KMS-11 (cell line): ENCODE results near the gene CDH16.

Experiments
- H2AFZ ChIP-seq: fragments of 200-600 bp; sonication (generic); 2 replicates; pipeline ENCODE4 v1.6.1; 2016; ENCODE audit warnings: antibody characterized with exemption, mixed run types, low read depth
- H3K27ac ChIP-seq: fragments of 200-600 bp; sonication (generic); 2 replicates; pipeline ENCODE4 v1.6.1; 2016; ENCODE audit warnings: mild to moderate bottlenecking, mixed run types
- H3K27me3 ChIP-seq: fragments of 200-600 bp; sonication (generic); 2 replicates; pipeline ENCODE4 v1.6.1; 2017; ENCODE audit warnings: mild to moderate bottlenecking, low read depth, mixed run types, moderate library complexity; ENCODE audit not compliant: insufficient read depth
- H3K36me3 ChIP-seq: fragments of 200-600 bp; sonication (generic); 2 replicates; pipeline ENCODE4 v1.6.1; 2017; ENCODE audit warnings: mild to moderate bottlenecking, mixed run types; ENCODE audit not compliant: insufficient read depth
- H3K4me1 ChIP-seq: fragments of 200-600 bp; sonication (generic); 2 replicates; pipeline ENCODE4 v1.6.1; 2016; ENCODE audit warnings: mild to moderate bottlenecking, low read depth, mixed run types; ENCODE audit not compliant: poor library complexity, severe bottlenecking
- H3K4me2 ChIP-seq: fragments of 200-600 bp; sonication (generic); 2 replicates; pipeline ENCODE4 v1.7.0; 2016; ENCODE audit warnings: mild to moderate bottlenecking, mixed run types
- H3K4me3 ChIP-seq: fragments of 200-600 bp; sonication (generic); IDR thresholded peaks from 2 replicates; pipeline ENCODE4 v1.6.1; 2017; ENCODE audit warnings: low read depth, low read length, mixed read lengths; ENCODE audit not compliant: insufficient read depth
- H3K79me2 ChIP-seq: fragments of 200-600 bp; sonication (generic); 2 replicates; pipeline ENCODE4 v1.6.1; 2016; ENCODE audit warnings: low read depth, mixed run types; ENCODE audit not compliant: insufficient read depth
- H3K9ac ChIP-seq: fragments of 200-600 bp; sonication (generic); 2 replicates; pipeline ENCODE4 v1.6.1; 2016; ENCODE audit warnings: mild to moderate bottlenecking, mixed run types
- H4K20me1 ChIP-seq: fragments of 200-600 bp; sonication (generic); 2 replicates; pipeline ENCODE4 v1.6.1; 2016; ENCODE audit warnings: mild to moderate bottlenecking, mixed run types; ENCODE audit not compliant: insufficient read depth
- TF ChIP-seq, protein P1 (sequence below): fragments of 200-600 bp; sonication (generic); conservative IDR thresholded peaks from 2 replicates; pipeline ENCODE4 v1.6.1; 2017; ENCODE audit warnings: low read depth, mild to moderate bottlenecking, antibody characterized with exemption, low read length, moderate library complexity, mixed read lengths

Gene CDH16

DNA sequence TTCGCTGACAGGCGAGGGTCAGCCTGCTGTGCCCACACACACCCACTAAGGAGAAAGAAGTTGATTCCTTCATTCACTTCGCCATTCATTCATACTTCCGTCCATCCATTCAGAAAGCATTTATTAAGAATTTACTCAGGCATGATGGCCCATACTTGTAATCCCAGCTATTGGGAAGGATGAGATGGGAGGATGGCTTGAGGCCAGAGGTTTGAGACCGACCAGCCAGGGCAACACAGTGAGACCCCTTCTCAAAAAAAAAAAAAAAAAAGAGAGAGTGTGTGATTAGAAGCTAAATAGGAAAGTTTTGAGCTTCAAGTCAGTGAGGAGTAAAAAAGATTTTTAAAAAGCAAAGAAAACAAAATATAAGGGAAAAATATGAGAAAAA is 25.4 kb upstream of the CDH16 start:
- no peaks in the 10 kb centered on the region for H3K36me3 ChIP-seq
- no peak overlapping the region for H3K4me3 ChIP-seq
- TF ChIP-seq, protein P1, sequence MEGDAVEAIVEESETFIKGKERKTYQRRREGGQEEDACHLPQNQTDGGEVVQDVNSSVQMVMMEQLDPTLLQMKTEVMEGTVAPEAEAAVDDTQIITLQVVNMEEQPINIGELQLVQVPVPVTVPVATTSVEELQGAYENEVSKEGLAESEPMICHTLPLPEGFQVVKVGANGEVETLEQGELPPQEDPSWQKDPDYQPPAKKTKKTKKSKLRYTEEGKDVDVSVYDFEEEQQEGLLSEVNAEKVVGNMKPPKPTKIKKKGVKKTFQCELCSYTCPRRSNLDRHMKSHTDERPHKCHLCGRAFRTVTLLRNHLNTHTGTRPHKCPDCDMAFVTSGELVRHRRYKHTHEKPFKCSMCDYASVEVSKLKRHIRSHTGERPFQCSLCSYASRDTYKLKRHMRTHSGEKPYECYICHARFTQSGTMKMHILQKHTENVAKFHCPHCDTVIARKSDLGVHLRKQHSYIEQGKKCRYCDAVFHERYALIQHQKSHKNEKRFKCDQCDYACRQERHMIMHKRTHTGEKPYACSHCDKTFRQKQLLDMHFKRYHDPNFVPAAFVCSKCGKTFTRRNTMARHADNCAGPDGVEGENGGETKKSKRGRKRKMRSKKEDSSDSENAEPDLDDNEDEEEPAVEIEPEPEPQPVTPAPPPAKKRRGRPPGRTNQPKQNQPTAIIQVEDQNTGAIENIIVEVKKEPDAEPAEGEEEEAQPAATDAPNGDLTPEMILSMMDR: no peak
- H3K27me3 ChIP-seq: no peaks in the 10 kb centered on the region
- H3K4me2 ChIP-seq: no peak overlapping the region
- H2AFZ ChIP-seq: no peak overlapping the region
- no peaks in the 10 kb centered on the region for H4K20me1 ChIP-seq
- no peak overlapping the region for H3K27ac ChIP-seq
- no peaks in the 10 kb centered on the region for H3K79me2 ChIP-seq
- H3K4me1 ChIP-seq: peaks cover 3% of the 10 kb centered on the region
- no peak overlapping the region for H3K9ac ChIP-seq

DNA sequence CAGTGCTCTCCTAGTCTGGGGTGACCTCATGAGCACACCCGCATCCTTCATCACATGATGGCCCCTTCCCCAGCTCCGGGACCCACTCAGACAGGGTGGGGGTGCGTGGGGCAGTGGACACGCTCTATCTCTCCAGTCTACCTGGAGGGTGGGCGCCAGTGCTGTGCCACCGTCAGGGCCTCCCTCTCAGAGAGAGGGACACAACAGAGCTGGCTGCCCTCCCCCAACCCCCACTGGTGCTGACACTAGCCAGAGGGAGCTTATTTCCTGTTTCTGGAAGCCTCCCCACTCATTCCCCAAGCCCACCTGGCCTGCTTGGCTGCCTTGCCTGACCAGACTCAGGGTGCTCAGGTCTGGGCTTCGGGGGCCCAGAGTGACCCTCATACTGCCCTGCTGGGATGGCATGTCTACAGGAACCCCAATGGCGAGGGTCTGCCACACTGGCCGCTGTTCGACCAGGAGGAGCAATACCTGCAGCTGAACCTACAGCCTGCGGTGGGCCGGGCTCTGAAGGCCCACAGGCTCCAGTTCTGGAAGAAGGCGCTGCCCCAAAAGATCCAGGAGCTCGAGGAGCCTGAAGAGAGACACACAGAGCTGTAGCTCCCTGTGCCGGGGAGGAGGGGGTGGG is 24.9 kb upstream of the CDH16 start:
- Histone ChIP-seq H3K36me3 (no peaks in the 10 kb centered on the region), H3K79me2 (no peaks in the 10 kb centered on the region), H3K4me1 (peaks cover 3% of the 10 kb centered on the region), H3K4me3 (no peak overlapping the region), H2AFZ (no peak overlapping the region), H3K27ac (no peak overlapping the region), H3K27me3 (no peaks in the 10 kb centered on the region), H4K20me1 (no peaks in the 10 kb centered on the region), H3K4me2 (no peak overlapping the region), H3K9ac (no peak overlapping the region)
- TF ChIP-seq, protein P1: no peak

DNA sequence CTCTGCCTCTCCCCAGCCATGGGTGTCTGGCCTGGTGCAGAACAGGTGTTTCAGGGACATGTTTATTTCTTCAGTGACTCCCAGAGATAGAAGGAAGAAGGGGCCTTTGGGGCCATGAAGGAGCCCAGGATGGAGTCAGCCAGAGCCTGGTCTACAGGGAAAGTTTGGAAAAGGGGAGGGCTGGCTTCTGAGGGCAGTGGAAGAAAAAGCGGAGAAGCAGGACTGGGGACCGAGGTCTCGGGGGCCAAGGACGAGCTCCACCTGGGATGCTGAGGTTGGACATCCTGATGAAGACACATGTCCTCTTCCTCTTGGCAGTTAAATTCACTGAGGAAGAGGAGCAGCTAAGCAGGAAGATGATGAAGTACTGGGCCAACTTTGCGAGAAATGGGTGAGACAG is 24.3 kb upstream of the CDH16 start:
- Histone ChIP-seq H3K9ac (no peak overlapping the region), H3K4me2 (no peak overlapping the region), H3K79me2 (no peaks in the 10 kb centered on the region), H3K4me1 (peaks cover 3% of the 10 kb centered on the region), H3K27me3 (no peaks in the 10 kb centered on the region), H3K36me3 (no peaks in the 10 kb centered on the region), H4K20me1 (no peaks in the 10 kb centered on the region), H2AFZ (no peak overlapping the region), H3K27ac (no peak overlapping the region), H3K4me3 (no peak overlapping the region)
- TF ChIP-seq, protein P1: no peak

DNA sequence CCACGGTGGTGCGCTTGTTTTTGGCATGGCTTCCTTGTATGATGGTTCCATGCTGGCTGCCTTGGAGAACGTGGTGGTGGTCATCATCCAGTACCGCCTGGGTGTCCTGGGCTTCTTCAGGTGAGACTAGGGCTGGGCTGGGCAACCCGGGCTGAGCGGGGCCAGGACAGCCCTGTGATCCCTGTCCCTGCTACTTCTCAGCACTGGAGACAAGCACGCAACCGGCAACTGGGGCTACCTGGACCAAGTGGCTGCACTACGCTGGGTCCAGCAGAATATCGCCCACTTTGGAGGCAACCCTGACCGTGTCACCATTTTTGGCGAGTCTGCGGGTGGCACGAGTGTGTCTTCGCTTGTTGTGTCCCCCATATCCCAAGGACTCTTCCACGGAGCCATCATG is 21.6 kb upstream of the CDH16 start:
- H3K79me2 ChIP-seq: peaks cover 3% of the 10 kb centered on the region; the same call in 1 of the 2 replicates
- no peak overlapping the region for H3K4me2 ChIP-seq
- H3K27ac ChIP-seq: no peak overlapping the region
- H3K4me1 ChIP-seq: peaks cover 10% of the 10 kb centered on the region
- TF ChIP-seq, protein P1: no peak
- H3K4me3 ChIP-seq: no peak overlapping the region
- no peaks in the 10 kb centered on the region for H3K36me3 ChIP-seq
- no peaks in the 10 kb centered on the region for H3K27me3 ChIP-seq
- H4K20me1 ChIP-seq: no peaks in the 10 kb centered on the region
- no peak overlapping the region for H2AFZ ChIP-seq
- no peak overlapping the region for H3K9ac ChIP-seq
